Ectodermal cell (in vitro differentiated cells): ENCODE data around the gene KIAA1210. TPM values are rescaled to one million over a fixed set of nuclear protein-coding genes. Genes with fewer than 3 reads are reported as not detected.

Source experiments
- H3K27ac ChIP-seq: 2 replicates; pipeline ENCODE4 v1.7.0; 2013; ENCODE audit warnings: mild to moderate bottlenecking, low read depth, low read length; ENCODE audit not compliant: insufficient read depth, poor library complexity, severe bottlenecking
- H3K27me3 ChIP-seq: 2 replicates; pipeline ENCODE4 v1.7.0; 2013; ENCODE audit warnings: mild to moderate bottlenecking, low read length; ENCODE audit not compliant: insufficient read depth, control insufficient read depth, poor library complexity, severe bottlenecking
- H3K36me3 ChIP-seq: one replicate; pipeline ENCODE4 v1.7.0; 2013; ENCODE audit warnings: low read length; ENCODE audit not compliant: control insufficient read depth, insufficient read depth
- H3K4me1 ChIP-seq: one replicate; pipeline ENCODE4 v1.7.0; 2013; ENCODE audit warnings: low read length; ENCODE audit not compliant: control insufficient read depth, insufficient read depth
- H3K4me3 ChIP-seq: 2 replicates; pipeline ENCODE4 v1.7.0; 2013; ENCODE audit warnings: low read depth, low read length, control low read depth; ENCODE audit not compliant: insufficient read depth
- H3K9me3 ChIP-seq: 2 replicates; pipeline ENCODE4 v1.7.0; 2013; ENCODE audit warnings: mild to moderate bottlenecking, low read length, moderate library complexity; ENCODE audit not compliant: control insufficient read depth
- WGBS, 2 experiments: methylation state at CpG; one replicate each; pipeline ENCODE4 v1.1.7; 2013; ENCODE audit warnings: missing lambda C conversion rate in 2 of 2; 5-methylcytosine and 5-hydroxymethylcytosine counted together
- polyA plus RNA-seq, 4 experiments: library from polyadenylated mRNA; stranded (reverse); fragments of 50-300 nt; gene quantifications; one replicate each; pipeline ENCODE4 v1.2.3, GENCODE V29; 2013

KIAA1210 gene
- polyA plus RNA-seq (2013, experiment 1 of 4), result not detected
- not detected for polyA plus RNA-seq (2013, experiment 2 of 4)
- 0.05 TPM for polyA plus RNA-seq (2013, experiment 3 of 4)
- 0.08 TPM for polyA plus RNA-seq (2013, experiment 4 of 4)

GRCh38 chrX:119127650-119128049 lies at the start of gene KIAA1210:
Gene KIAA1210 (minus strand): TSS chrX:119127812. CDS start chrX:119123642, 4,170 bp downstream.
- Histone ChIP-seq H3K27me3 (no peaks in the 10 kb centered on the region), H3K36me3 (no peaks in the 10 kb centered on the region), H3K4me3 (no peak within 1 kb of the TSS), H3K4me1 (no peaks in the 10 kb centered on the region), H3K27ac (no peak within 1 kb of the TSS), H3K9me3 (no peaks in the 10 kb centered on the region)
- 72 to 73% methylated on average over 5 of the region's 5 CpGs for WGBS, 2 experiments

- no peaks in the 10 kb centered on the region for H3K4me1 ChIP-seq
- H3K27ac ChIP-seq, result no peak overlapping the region
- no peaks in the 10 kb centered on the region for H3K9me3 ChIP-seq
- no peaks in the 10 kb centered on the region for H3K36me3 ChIP-seq
- no peak overlapping the region for H3K4me3 ChIP-seq
- 100% methylated on average over 1 of the region's 1 CpG; no CpG with 5 or more reads in 1 of the 2 experiments for WGBS, 2 experiments
- no peaks in the 10 kb centered on the region for H3K27me3 ChIP-seq
Measured at GRCh38 chrX:119177278-119177677, 49.7 kb upstream of the KIAA1210 start.

- Histone ChIP-seq H3K4me1 (no peaks in the 10 kb centered on the region), H3K27me3 (no peaks in the 10 kb centered on the region), H3K4me3 (no peak overlapping the region), H3K9me3 (no peaks in the 10 kb centered on the region), H3K36me3 (no peaks in the 10 kb centered on the region), H3K27ac (no peak overlapping the region)
- WGBS, 2 experiments, result 70 to 100% methylated on average over 2 of the region's 2 CpGs
Measured at GRCh38 chrX:119174900-119175299, 47.3 kb upstream of the KIAA1210 start.

GRCh38 chrX:119168104-119168503 lies 40.5 kb upstream of the KIAA1210 start:
- H3K4me1 ChIP-seq, result no peaks in the 10 kb centered on the region
- no peaks in the 10 kb centered on the region for H3K27me3 ChIP-seq
- 41 to 44% methylated on average over 2 of the region's 2 CpGs for WGBS, 2 experiments
- H3K4me3 ChIP-seq, result no peak overlapping the region
- H3K27ac ChIP-seq, result no peak overlapping the region
- no peaks in the 10 kb centered on the region for H3K9me3 ChIP-seq
- H3K36me3 ChIP-seq, result no peaks in the 10 kb centered on the region

- WGBS, 2 experiments, result 89 to 100% methylated on average over 2 of the region's 3 CpGs
- Histone ChIP-seq H3K4me3 (no peak overlapping the region), H3K4me1 (no peaks in the 10 kb centered on the region), H3K36me3 (no peaks in the 10 kb centered on the region), H3K27me3 (no peaks in the 10 kb centered on the region), H3K27ac (no peak overlapping the region), H3K9me3 (no peaks in the 10 kb centered on the region)
Measured at GRCh38 chrX:119158226-119158625, 30.6 kb upstream of the KIAA1210 start.

- H3K4me1 ChIP-seq, result no peaks in the 10 kb centered on the region
- H3K27me3 ChIP-seq, result no peaks in the 10 kb centered on the region
- WGBS, 2 experiments, result 89 to 100% methylated on average over 1 of the region's 1 CpG
- H3K4me3 ChIP-seq, result no peak overlapping the region
- H3K27ac ChIP-seq, result no peak overlapping the region
- H3K9me3 ChIP-seq, result no peaks in the 10 kb centered on the region
- no peaks in the 10 kb centered on the region for H3K36me3 ChIP-seq
Measured at GRCh38 chrX:119156241-119156640, 28.6 kb upstream of the KIAA1210 start.

- no peaks in the 10 kb centered on the region for H3K9me3 ChIP-seq
- H3K4me3 ChIP-seq, result no peak overlapping the region
- H3K27ac ChIP-seq, result no peak overlapping the region
- 68 to 76% methylated on average over 4 to 5 of the region's 6 CpGs for WGBS, 2 experiments
- no peaks in the 10 kb centered on the region for H3K27me3 ChIP-seq
- no peaks in the 10 kb centered on the region for H3K36me3 ChIP-seq
- no peaks in the 10 kb centered on the region for H3K4me1 ChIP-seq
Measured at GRCh38 chrX:119155416-119156035, 27.9 kb upstream of the KIAA1210 start.

GRCh38 chrX:119151051-119151380 lies 23.4 kb upstream of the KIAA1210 start:
- H3K27me3 ChIP-seq, result no peaks in the 10 kb centered on the region
- WGBS, 2 experiments, result 87 to 88% methylated on average over 9 of the region's 9 CpGs

GRCh38 chrX:119150163-119151050 lies 22.8 kb upstream of the KIAA1210 start:
- Histone ChIP-seq H3K27ac (no peak overlapping the region), H3K27me3 (no peaks in the 10 kb centered on the region), H3K9me3 (no peaks in the 10 kb centered on the region), H3K36me3 (no peaks in the 10 kb centered on the region), H3K4me1 (no peaks in the 10 kb centered on the region), H3K4me3 (no peak overlapping the region)
- 92 to 93% methylated on average over 42 of the region's 42 CpGs for WGBS, 2 experiments

More at GRCh38 chrX:119151051-119151380, 23.4 kb upstream of the KIAA1210 start:
- H3K4me3 ChIP-seq, result no peak overlapping the region
- H3K9me3 ChIP-seq, result no peaks in the 10 kb centered on the region
- no peaks in the 10 kb centered on the region for H3K4me1 ChIP-seq
- no peaks in the 10 kb centered on the region for H3K36me3 ChIP-seq
- H3K27ac ChIP-seq, result no peak overlapping the region

GRCh38 chrX:119147486-119147885 lies 19.9 kb upstream of the KIAA1210 start:
- Histone ChIP-seq H3K4me3 (no peak overlapping the region), H3K27ac (no peak overlapping the region), H3K4me1 (no peaks in the 10 kb centered on the region), H3K9me3 (no peaks in the 10 kb centered on the region), H3K36me3 (no peaks in the 10 kb centered on the region), H3K27me3 (no peaks in the 10 kb centered on the region)
- 84 to 94% methylated on average over 4 of the region's 4 CpGs for WGBS, 2 experiments
